Bronchial epithelial cell (primary cell): ENCODE data around the gene LPXN. TPM values are rescaled to one million over a fixed set of nuclear protein-coding genes. Genes with fewer than 3 reads are reported as not detected.

Experiments used
- DNase-seq: peaks from one replicate; pipeline ENCODE4 v3.0.0-alpha.2; 2010; ENCODE audit warnings: low read depth
- FAIRE-seq: peaks from 2 replicates; lab custom pipeline; 2011; peaks lifted over from hg19 to GRCh38; lab: Jason Lieb, UNC
- H3K27me3 ChIP-seq: 2 replicates; pipeline ENCODE4 v1.5.1; 2011; ENCODE audit warnings: low read length; ENCODE audit not compliant: control insufficient read depth, insufficient read depth
- H3K36me3 ChIP-seq: 2 replicates; pipeline ENCODE4 v1.5.1; 2011; ENCODE audit warnings: low read length; ENCODE audit not compliant: control insufficient read depth, insufficient read depth
- H3K4me3 ChIP-seq: 2 replicates; pipeline ENCODE4 v1.5.1; 2011; ENCODE audit warnings: mild to moderate bottlenecking, low read depth, low read length, control low read depth
- total RNA-seq: library from RNA; depleted of rRNA; stranded (reverse); fragments of >200 nt; gene quantifications from 2 replicates; pipeline ENCODE4 v1.2.1, GENCODE V29; 2014
- TF ChIP-seq, protein P1 (sequence below): IDR thresholded peaks from 2 replicates; pipeline ENCODE4 v1.5.1; 2011; ENCODE audit warnings: mild to moderate bottlenecking, moderate library complexity, low read length, control low read depth, inconsistent platforms; ENCODE audit not compliant: insufficient read depth, severe bottlenecking

The LPXN gene
- total RNA-seq, 1 donor from 2014 or later: 1.6 TPM

DNA sequence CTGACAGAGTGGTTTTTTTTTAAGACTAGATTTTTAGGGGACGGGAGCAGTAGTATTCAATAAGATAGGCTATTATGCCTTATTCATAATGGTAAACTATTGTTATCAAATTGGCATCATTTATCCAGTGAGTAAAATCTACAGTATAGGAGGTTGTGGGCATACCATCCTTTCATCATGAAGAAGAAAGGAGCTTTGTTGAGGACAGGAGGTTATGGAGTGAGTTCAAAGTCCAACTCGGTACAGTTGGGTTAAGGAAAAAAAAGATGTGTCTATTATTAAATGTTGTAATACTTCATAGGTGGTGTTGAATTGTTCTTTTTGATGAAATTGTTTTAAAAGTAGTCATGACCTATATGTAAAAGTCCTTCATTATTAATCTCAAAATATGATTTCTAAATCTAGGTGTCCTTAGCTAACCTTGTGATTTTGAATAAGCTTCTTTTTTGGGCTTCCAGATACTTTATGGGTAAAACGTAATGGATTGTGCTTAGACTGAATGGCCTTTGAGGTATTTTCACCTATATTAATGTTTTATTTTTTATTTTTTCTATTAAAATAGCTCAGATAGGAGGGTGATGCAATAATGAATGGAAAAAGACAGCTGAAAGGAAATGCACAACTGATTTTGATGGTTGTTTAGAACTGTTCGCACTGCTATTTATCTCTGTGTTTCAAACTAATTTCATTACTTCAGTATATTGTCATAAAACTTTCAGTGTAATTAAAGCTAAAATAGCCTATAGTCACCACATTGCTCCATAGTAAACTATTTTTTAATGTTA is 31.5 kb upstream of the LPXN start:
- TF ChIP-seq, protein P1, sequence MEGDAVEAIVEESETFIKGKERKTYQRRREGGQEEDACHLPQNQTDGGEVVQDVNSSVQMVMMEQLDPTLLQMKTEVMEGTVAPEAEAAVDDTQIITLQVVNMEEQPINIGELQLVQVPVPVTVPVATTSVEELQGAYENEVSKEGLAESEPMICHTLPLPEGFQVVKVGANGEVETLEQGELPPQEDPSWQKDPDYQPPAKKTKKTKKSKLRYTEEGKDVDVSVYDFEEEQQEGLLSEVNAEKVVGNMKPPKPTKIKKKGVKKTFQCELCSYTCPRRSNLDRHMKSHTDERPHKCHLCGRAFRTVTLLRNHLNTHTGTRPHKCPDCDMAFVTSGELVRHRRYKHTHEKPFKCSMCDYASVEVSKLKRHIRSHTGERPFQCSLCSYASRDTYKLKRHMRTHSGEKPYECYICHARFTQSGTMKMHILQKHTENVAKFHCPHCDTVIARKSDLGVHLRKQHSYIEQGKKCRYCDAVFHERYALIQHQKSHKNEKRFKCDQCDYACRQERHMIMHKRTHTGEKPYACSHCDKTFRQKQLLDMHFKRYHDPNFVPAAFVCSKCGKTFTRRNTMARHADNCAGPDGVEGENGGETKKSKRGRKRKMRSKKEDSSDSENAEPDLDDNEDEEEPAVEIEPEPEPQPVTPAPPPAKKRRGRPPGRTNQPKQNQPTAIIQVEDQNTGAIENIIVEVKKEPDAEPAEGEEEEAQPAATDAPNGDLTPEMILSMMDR: no peak
- Histone ChIP-seq H3K36me3 (peaks cover 4% of the 10 kb centered on the region), H3K27me3 (no peaks in the 10 kb centered on the region), H3K4me3 (no peak overlapping the region)
- DNase-seq: no peak
- no peak for FAIRE-seq

DNA sequence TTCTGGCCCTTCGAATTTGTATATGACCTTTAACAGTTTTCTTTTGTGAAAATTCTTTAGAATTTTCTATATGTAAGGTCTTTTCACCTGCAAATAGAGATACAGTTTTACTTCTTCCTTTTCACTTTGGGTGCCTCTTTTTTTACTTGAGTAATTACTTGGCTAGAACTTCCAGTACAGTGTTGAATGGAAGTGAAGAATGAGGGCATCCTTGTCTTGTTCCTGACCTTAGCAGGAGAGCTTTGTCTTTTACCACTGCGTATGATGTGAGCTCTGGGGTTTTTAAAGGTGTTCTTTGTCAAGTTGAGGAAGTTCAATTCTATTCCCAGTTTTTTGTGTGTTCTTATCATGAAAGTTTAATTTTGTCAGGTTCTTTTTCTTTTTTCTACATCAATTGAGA is 24.9 kb upstream of the LPXN start:
- no peak for FAIRE-seq
- Histone ChIP-seq H3K27me3 (no peaks in the 10 kb centered on the region), H3K36me3 (no peaks in the 10 kb centered on the region)

DNA sequence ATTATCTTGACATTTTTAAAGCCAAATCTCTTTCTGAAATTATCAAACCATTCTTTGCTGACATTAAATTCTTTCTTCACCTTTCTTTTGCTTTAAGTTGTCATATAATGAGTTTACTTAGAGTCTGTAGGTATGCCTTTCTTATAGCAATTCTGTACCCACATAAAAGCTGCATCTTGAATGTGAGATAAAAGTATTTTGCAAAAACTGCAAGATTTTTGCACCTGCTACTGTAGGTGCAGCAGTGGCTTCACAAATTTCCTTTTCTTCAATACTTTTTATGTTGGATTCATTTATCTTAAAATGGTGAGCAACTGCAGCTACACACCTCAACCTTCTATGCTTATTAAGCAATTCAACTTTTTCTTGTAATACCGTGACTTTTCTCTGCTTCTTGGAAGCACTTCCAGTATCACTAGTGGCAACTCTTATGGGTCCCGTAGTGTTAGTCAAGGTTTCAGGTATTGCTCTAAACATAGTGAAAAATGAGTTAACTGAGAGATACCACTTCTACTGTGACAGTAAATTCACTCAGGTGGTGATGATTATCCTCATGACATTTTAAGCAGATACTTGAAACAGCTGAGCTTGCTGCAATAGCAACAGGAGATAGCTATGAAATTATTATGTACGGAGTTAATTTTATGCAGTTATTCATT is 22.0 kb upstream of the LPXN start:
- no peaks in the 10 kb centered on the region for H3K36me3 ChIP-seq
- FAIRE-seq (no peak), DNase-seq (no peak)
- no peak overlapping the region for H3K4me3 ChIP-seq
- H3K27me3 ChIP-seq: no peaks in the 10 kb centered on the region
- TF ChIP-seq, protein P1: no peak

More for the DNA sequence above, 24.9 kb upstream of the LPXN start:
- TF ChIP-seq, protein P1: no peak
- H3K4me3 ChIP-seq: no peak overlapping the region
- DNase-seq: no peak

DNA sequence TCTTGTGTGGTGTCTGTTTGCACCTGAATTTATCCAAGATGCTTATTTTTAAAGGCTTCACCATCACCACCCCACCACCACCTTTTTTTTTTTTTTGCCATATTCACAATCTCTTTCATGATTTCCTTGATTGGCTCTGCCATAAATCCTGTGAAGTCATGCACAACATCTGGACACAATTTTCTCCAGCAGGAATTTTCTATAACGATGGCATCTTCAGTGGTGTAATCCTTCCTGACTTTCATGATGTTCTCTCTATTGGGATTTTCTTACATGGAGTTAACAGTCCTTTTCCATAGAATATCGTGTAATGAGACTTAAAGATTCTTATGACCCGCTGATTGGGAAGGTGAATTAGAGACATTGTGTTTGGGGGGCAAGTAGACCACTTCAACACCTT is 21.0 kb upstream of the LPXN start:
- no peaks in the 10 kb centered on the region for H3K27me3 ChIP-seq
- DNase-seq: no peak
- TF ChIP-seq, protein P1: no peak
- no peak overlapping the region for H3K4me3 ChIP-seq
- FAIRE-seq: no peak
- no peaks in the 10 kb centered on the region for H3K36me3 ChIP-seq

DNA sequence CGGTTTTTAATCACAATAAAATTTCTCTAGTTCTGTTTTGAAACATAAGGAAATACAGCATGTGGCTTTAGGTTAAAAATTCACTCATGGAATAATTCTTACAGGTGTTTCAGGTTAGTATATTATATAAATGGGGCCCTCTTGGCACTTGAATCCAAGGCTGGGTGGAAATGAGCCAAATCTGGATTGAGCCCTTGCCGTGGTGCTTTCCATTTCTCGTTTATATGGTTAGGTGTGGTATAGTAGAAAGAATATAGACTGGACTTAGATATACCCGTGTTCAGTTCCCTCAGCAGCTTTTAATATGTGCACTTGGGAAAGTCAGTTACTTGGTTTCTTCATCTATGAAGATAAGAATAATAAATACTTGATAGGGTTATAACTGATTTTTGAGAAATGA is 19.2 kb upstream of the LPXN start:
- Histone ChIP-seq H3K4me3 (no peak overlapping the region), H3K36me3 (no peaks in the 10 kb centered on the region), H3K27me3 (no peaks in the 10 kb centered on the region)
- TF ChIP-seq, protein P1: no peak
- FAIRE-seq (no peak), DNase-seq (no peak)
